AG08395 (cell line): ENCODE data around the gene SEL1L.
"Not testable (repeated sequence)": the region's sequence is repeated elsewhere in the genome, so short reads cannot be mapped to it uniquely, and the experiment has no call there.

Source experiments
- DNase-seq: peaks from one replicate; pipeline ENCODE4 v3.0.0; 2012; ENCODE audit warnings: mixed read lengths, low spot score

The SEL1L gene

DNA sequence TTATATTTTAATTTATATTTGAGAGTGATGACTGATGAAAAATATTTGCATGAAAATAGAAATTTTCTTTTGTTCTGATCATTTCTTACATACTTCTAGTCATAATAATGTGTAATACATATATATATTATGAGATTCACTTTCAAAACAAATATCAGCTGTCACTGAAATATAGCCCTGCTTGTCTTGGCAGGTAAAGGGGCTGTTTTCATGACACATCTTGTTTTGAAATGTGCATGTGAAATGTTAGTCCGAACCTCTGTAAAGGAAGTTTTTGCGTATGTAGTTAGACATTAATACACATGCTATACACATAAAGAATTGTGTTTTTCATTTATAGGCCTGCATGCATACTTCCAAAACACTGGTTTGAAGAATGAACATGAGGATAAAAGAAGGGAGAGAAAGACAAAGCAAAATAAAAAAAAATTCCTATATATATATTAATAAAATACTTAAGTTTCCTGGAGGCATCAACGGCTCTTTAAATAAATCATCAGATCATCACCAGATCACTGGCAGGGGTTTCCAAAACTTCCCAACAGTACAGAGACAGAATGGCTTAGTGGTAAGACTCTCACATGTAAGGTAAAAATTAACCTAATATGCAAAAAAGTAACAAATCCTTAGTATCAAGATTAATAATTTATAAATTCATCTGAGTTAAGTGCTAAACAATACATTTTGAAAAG is 60.1 kb downstream of the SEL1L start:
- DNase-seq: no peak

DNA sequence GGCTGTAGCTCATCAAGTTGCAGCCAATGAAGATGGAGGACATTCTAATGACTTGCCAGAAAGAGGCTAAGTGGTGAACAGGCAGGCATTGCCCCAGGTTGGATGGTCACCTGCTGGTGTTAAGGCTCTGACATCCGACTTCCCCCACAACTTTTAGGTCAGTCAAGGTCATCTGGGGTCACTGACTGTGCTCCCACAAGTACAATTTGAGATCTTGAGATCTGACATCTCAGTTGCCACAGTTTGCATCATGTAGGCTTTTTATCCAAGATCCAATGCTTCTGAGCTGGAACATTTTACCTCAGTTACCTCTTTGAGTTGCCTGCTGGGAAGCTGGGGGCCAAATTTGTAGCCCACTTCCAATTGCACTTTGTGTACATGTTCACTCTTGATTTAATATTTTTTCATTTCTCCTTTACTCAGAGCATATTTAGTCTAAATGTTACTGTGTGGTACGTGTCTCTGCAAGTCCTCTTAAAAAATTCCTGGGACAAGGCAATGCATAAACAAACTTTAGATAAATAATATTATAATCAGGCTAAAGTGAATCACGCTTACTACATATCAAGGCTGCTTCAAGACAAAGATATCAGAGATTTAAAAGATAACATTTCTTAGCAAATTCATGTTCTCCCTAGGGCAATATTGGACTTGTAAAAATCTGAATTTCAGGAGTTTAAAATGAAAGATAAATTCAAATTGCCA is 61.4 kb downstream of the SEL1L start:
- DNase-seq: no peak

DNA sequence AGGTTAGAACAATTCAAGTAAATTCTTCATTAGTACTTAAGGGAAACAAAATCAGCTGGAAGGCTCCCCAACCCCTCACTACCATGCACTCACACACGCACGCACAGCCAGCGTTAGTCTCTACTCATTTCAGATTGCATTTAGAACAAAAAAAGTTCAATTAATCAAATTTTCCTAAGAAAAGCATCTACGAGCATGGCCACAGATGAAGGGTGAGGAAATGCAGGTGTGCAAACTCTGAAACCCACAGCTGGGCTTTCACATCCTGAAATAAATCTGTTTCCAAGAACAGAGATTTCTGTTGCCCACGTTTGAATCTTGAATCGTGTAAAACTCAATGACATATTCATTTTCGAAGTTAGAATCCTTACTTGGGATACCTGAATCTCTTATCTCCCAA is 62.6 kb downstream of the SEL1L start:
- DNase-seq: no peak

DNA sequence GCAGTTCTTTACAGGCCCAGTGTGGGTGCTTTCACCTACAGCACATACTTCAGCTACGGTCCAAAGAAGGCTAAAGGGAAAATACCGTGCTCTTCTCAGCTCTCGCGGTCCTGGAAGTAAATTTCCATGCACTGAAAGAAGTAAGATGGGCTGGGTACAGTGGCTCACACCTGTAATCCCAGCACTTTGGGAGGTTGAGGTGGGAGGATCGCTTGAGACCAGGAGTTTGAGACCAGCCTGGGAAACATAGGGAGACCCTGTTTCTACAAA is 63.2 kb downstream of the SEL1L start:
- not testable (repeated sequence) for DNase-seq

DNA sequence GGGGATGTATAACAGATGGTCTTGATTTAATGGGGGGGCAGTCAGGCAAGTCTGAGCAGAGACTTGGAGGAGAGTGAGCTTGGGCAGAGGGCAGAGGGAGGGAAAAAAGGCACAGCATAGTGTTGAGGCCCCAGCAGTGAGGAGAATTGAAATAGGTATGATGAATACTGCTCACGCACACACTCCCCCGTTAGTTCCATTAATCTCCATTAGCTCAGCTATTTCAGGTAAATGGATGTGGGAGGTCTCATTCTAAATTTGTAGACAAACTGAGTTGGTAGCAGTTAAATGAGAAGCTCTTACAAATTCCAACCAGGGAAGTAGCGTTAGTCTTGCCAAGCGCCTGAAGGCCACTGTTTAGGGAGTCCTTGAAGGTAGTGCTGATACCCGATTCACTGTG is 66.8 kb downstream of the SEL1L start:
- DNase-seq: no peak

DNA sequence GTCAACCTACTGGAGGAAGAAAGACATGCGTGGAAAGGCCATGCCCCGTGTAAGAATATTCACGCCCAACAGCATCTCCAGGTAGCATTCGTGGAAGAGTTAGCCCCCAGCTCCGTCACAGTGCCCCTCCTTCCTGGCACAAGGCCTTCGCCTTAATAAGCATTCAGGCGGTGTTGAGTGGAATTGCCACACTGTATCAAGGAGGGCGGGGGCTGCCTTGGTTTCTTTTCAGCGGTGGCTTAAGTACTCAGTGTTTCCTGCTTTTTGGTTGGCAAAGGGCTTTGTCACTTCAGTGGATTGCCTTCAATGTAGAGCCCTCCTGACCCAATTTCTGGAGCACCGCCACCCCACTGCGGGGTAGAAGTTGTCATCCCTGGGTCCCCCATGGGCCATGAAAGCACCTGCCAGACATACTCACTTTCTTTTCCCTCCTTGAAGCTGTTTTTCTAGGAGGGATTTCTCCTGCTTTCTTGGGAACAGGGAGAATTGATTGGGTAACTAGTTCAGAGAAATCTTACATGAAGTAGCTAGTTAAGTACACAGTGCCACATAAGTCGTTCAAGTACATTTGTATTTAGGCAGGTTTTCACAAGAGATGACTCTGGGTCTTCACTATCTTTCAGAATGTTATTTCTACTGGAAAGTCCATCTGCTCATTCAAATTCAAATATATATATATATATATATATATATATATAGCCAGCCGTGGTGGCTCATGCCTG is 68.0 kb downstream of the SEL1L start:
- DNase-seq: no peak

DNA sequence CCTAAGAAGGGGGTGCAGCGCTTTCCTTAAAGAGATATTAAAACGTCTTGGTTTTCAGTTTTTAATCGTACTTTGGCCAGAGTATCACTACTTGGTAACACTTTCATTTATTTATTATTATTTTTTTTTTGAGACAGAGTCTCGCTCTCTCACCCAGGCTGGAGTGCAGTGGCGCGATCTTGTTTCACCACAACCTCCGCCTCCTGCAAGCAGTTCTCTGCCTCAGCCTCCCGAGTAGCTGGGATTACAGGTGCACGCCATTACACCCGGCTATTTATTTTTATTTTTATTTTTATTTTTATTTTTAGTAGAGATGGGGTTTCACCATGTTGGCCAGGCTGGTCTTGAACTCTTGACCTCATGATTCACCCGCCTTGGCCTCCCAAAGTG is 68.7 kb downstream of the SEL1L start:
- DNase-seq: not testable (repeated sequence)

DNA sequence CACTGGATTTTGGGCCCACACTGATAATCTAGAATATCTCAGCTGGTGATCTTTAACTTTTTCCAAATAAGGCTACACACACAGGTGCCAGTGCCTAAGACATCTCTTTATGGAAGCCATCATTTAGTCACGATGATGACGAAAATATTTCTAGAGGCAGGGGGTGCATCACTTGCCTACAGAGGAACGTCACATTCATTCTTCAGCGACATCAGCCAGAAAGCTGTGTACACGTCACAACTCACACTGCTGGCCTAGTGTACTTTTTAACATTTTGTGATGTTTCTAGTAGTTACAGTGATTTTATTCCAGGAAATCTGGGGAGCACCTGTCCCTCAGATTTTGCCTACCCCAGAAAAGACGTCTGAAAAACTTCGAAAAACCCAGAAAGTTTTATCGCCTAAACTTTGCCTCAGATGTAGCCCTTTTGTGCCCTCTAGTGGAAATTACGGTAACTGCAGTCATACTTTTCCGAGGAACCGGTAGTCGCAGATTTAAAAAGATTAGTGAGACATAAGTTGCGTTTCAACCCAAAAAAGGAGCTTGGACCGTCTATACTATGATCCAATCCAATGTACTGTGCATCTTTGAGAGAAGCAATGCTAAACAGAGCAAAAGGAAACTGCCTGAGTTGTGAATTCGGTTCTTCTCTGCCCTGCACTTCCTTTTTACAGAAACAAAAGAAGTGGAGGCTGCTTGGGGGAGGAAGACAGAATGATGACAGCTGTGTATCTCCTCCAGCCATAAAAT is 69.2 kb downstream of the SEL1L start:
- peak; percentile 68 for DNase-seq

DNA sequence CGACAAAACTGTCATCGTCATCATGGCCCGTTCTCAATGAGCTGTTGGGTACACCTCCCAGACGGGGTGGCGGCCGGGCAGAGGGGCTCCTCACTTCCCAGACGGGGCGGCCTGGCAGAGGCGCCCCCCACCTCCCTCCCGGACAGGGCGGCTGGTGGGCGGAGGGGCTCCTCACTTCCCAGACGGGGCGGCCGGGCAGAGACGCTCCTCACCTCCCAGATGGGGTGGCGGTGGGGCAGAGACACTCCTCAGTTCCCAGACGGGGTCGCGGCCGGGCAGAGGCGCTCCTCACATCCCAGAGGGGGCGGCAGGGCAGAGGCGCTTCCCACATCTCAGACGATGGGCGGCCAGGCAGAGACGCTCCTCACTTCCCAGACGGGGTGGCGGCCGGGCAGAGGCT is 71.3 kb downstream of the SEL1L start:
- DNase-seq: not testable (repeated sequence)

DNA sequence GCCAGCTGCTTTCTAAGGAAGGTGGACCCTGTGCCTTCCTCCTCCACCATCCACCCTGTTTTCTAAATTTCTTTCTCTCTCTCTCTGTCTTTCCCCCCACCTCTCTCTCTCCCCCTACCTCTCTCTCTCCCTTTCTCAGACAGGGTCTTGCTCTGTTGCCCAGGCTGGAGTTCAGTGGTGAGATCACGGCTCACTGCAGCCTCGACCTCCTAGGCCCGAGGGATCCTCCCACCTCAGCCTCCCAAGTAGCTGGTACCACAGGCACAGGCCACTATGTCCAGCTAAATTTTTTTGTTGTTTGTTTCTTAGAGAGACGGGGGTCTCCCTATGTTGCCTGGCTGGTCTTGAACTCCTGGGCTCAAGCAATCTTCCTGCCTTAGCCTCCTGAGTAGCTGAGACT is 73.7 kb downstream of the SEL1L start:
- DNase-seq: no peak

DNA sequence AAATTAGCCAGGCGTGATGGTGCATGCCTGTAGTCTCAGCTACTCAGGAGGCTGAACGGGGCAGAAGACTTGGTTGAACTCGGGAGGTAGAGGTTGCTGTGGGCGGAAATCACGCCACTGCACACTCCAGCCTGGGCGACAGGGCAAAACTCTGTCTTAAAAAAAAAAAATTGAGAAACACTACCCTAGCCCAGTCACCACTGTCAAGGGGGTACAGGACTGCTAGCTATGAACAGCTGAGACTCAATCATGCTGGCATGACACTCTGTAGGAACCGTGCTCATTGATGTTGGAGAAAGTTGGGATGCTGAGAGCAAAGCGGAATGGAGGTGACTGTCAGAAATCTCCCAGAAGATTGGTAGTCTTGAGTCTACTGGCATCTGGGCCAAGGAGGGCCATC is 75.3 kb downstream of the SEL1L start:
- DNase-seq: no peak

DNA sequence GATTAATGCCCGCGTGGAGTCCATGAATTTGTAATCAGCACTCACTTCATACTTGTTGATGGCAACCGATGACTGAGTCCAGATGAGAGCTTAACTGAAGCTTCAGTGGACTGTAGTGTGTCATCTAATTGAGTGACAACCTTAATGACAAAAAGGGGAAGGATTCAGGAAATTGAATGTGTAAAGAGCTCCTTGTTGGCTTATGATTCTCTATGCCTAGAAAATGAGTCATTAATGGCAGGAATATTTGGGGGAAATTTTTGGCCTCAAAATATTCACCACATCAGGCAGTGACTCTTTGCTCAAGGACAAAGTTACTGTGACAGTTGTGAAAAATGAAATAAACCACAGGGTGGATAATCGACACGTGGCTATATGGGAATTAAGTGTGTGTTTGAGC is 78.3 kb downstream of the SEL1L start:
- no peak for DNase-seq

DNA sequence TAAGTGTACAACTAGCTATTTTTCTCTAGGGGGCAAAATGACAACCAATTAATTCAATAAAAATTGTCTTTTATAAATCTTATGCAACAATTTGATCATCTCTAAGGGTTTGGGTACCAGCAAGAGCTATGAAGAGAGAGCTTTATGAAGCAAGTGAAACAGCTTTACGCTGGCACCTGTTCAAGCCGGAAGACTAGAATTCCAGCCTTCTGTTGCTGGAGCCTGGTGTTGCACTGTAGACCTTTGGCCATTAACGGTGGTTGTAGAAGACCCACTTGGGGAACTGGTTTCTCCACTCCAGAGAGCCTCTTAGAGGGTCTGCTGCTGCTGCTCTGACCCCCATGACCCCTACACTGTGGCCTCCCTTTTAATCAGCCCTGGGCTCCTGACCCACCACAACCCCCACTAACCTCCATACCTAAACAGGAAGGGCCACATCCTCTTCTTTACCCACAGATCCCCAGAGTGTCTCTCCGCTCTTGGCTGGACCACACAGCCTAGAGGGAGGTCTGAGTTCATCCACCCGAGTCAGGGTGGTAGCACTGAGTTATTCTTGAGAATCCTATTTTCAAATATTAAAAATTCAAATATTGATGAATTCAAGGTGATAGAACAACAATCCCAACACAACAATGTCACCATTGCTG is 79.0 kb downstream of the SEL1L start:
- no peak for DNase-seq

DNA sequence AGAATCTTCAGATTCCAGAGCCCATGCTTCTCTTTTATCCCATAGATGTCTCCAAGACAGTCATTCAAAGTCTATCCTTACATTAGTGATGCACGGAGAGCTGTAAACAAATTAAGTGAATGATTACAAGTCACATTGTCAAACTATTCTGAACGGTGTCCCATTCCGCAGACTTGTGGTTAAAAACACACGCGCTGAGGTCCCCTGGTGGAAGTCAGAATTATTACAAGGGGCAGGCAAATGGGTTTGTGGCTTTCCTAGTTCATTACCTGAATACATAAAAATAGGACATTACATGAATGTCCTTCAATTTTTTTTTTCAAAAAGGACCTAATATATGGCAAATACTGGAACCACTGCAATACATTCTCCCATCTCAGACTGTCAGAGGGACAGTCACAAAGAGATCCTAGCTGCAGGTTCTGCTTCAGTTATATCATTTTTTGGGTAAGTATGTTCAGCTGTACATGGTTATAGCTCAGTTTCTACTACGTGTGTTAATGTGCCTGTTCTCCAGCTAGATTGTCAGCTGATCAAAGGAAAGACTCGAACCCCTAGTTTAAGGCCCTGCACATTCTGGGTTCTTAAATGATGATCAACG is 80.4 kb downstream of the SEL1L start:
- DNase-seq: peak; percentile 52

DNA sequence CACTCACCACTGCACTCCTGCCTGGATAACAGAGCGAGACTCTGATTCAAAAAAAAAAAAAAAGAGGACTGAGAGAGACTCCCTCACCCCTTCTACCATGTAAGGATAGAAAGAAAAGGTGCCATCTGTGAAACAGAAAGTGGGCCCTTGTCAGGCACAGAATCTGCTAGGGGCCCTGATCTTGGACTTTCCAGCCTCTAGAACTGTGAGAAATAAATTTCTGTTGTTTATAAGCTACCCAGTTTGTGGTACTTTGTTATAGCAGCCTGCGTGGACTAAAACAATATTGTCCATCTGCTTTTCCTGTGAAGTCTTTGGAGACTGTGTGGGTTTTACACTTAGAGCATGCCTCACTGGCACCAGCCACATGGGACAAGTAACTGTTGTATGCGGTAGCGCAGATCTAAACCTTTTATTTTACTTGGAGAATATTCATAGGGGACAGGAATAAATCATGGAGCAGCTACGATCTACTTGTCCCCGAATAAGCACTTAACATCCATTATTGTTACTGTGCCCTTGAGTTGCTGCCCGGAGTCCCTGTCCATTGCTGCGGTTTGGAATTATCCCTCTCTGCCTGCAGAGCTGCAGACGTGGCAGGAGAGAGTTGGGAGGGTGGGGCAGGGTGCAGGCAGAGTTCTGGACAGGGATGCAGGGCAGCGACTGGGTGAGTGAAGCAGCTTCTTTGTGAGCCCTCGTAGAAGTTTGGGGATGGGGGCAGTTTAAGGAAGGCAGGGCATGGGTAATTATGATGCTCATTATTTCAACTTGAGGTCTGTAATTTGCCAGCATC is 81.1 kb downstream of the SEL1L start:
- DNase-seq: no peak

DNA sequence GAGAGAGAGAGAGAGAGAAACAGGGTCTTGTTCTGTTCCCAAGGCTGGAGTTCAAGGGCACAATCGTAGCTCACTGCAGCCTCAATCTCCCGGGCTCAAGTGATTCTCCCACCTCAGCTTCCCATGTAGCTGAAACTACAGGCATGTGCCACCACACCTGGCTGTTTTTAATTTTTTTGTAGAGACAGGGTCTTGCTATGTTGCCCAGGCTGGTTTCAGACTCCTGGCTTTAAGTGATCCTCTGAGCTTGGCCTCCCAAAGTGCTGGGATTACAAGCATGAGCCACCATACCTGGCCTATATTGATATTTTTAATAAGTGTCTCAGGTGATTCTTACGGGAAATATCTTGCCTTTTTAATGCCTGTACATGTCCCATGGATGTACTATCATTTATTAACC is 82.7 kb downstream of the SEL1L start:
- DNase-seq: no peak

DNA sequence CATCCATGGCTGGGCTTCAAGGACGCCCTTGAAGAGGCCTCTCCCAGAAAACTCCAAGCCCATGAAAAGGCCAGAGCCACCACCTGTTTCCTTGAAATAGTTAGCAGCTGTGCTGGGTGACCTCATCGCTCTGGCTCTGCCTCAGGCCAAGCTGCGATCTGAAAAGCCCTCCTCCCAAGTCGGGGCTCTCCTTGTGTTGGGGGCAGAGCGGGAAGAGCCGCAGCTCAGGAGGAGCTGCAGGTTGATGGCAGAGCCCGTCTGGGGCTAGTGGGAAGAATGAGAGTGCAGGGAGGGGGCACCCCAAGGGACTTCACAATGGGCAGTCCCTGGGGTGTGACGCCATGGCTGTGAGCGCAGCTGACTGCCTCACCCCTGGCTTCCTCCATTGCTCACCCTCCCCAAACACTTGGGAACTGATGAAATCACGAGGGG is 83.5 kb downstream of the SEL1L start:
- DNase-seq: no peak

DNA sequence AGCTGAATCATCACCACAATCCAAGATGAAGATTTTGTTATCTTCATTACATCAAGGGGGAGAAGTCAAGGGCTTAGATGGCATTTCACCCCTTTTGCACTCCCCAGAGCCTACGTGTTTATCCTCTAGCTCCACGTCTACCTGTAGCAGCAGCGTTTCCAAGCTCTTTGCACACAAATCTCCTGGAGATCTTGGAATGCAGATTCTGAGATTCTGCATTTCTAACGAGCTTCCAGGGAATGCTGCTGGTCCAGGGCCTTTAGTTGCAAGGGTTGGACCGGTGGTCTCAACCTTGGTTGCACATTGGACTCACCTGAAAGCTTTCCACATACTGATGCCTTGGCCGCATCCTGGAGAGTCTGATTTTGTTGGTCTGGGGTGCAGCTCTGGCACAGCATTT is 84.1 kb downstream of the SEL1L start:
- no peak for DNase-seq

DNA sequence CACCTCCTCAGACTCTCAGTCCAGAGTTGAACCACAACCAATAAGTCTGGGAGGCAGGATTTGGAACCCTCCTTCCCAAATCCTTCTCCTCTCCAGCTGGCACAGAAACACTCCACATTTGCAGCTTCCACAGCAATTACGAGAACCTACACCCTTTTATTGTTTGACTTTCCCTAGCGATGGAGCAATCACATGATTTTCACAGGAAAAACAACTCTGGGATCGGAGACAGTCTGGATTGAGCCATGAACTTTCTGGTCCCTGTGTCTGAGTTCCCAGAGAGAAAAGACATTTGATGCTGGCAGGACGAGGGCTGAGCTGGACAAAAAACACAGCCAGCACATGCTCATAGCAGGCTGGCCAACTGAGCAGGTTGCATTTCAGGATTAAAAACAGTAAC is 84.5 kb downstream of the SEL1L start:
- no peak for DNase-seq

DNA sequence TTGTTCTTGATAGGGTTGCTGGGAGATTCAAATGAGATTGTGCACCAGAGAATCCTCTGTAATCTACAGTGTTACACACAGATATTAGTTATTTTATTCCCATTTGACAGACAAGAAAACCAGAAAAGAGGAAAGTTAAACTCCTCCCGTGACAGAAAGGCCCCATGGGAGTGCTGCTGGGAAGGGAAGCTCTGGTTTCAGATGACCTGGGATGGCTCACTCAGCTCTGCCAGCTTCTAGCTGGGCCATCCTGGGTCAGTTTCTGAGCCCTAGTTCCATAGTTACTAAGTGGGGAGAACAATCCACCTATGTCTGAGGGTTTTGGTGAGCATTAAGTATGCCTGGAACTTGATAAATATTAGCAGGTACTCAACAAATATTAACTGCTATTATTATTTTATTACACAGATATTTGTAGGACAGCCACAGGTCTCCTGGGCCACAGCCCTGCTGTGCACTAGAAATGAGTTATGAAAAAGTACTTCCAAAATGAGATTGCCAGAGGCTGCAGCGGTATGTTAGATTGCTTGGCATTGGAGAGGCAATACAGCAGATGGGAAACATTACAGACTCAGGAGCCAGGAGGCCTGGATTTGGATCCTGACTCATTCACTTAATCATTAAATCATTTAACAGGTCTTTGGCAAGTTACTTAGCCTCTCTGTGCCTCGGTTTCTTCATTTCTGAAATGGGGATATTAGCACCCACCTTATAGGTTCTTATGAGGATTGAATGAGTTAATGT is 86.5 kb downstream of the SEL1L start:
- DNase-seq: no peak
